HG02763 (cell line): ENCODE results near the gene NOP16.

ENCODE experiments used
- ATAC-seq: cut with Tn5 transposase; IDR thresholded peaks from one replicate; pipeline ENCODE4 v1.9.1; 2021; ENCODE audit warnings: mild to moderate bottlenecking, moderate library complexity; ENCODE audit not compliant: unreplicated experiment

Gene NOP16

GRCh38 chr5:176362233-176362490 is 26.2 kb downstream of the NOP16 start:
- ATAC-seq: no peak

DNA sequence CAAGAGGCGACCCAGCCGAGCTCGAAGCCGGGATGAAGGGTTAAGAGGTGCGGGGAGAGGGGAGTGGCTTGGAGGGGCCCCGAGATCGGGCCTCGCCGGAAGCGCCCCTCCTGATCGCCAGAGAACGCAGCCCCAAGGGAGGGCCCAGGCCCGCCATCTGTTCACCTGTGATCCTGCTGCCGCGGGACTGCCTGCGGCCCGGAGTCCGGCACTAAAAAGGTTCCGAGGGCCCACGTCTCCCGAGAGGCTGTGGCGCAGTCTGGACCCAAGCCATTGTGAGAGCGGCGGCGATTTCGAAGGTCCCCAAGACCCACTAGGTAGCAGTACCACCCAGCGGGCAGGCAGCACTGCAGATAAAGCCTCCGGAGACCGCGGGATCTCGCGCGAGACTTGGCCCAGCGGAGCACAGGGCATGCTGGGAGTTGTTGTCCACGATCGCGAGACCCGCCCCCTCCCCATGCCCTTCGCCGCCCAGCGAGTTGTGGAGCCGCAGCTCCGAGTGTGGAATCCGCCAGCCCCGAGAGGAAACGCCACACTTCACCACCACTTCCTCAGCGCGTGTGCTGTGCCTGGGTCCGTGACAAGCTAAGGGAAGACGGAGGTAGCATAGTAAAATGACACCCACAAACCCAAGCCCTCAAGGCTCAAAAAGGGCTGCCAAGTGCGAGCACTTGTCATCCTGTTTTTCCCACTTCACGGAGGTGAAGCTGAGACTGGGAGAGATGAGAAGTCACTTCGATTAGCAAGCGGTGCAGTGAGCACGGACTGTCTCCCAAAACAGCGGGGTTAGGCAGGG is 26.8 kb downstream of the NOP16 start, which contains the start of gene KIAA1191:
TSS of gene KIAA1191 (minus strand) at position 328 of the 796 bp plus-strand sequence. CDS start 2,256 bp downstream, outside the sequence.
- peak; percentile 85 for ATAC-seq

- no peak for ATAC-seq
Observed at GRCh38 chr5:176360894-176361436, 27.4 kb downstream of the NOP16 start.

DNA sequence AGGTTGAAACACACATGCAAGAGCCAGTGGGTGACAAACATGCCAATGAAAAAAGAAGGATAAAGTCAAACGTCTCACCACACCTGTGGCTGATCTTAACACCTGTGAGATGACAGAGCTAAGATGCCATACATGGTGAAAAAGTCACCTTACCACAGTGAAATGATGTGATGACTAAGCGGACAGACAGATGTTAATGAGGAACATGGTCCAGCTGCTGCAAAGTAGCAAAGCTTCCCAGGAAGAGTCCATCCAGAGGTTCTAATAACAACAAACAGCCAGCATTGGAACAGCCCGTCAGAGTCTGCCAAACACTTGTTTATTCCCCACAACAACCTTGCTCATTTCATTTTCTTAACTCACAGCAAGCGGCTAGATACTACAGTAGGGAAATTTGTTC is 28.7 kb downstream of the NOP16 start:
- no peak for ATAC-seq

- no peak for ATAC-seq
Observed at GRCh38 chr5:176356179-176356566, 32.2 kb downstream of the NOP16 start.

DNA sequence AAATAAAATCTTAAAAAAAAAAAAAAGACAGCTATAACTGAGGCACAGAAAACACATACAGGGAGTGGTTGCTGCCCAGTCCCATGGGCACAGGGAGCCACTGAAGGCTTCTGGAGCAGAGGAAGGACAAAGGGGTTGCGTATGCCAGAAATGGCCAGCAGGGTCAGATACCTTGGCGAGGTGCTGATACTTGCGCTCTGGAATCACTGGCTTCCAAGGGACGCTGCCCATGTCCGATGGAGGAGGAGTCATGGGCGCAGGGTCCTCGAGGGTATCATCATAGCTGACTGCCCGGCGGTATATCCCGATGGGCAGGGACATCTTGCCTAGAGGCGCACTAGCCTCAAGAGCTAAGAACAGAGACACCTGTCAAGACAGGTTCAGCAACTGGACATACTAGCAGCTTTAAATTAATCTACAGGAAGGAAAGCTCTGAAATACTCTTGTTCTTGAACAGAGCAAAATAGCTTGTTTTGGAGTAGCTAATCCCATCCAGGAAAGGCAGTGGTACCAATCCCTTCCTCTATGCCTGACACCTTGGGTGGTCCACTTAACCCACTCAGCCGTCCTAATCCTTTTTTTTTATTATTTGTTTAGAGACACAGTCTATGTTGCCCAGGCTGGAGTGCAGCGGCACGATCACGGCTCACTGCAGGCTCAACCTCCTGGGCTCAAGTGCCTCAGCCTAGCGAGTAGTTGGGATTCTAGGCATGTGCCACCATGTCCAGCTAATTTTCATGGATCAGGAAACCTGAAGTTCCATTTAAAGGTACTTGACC is 32.8 kb downstream of the NOP16 start:
- no peak for ATAC-seq

DNA sequence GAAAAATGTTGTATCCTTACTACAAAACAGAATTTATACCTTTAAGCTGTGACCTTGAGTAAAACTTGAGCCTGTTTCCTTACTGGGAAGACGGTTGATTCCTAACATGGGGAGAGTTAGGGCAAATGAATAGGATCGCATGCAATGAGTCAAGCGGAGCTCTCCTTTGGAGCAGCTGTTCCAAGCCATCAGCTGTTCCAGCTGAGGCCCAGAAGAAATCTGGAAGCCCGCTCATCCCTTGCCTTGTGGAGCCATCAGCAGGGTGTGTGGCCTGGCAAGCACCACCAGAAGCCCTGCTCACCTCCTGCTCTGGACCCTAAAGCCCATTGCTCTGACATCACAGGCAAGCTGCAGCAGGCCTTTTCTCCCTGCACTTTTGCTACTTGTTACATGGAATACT is 34.9 kb downstream of the NOP16 start:
- ATAC-seq: no peak

DNA sequence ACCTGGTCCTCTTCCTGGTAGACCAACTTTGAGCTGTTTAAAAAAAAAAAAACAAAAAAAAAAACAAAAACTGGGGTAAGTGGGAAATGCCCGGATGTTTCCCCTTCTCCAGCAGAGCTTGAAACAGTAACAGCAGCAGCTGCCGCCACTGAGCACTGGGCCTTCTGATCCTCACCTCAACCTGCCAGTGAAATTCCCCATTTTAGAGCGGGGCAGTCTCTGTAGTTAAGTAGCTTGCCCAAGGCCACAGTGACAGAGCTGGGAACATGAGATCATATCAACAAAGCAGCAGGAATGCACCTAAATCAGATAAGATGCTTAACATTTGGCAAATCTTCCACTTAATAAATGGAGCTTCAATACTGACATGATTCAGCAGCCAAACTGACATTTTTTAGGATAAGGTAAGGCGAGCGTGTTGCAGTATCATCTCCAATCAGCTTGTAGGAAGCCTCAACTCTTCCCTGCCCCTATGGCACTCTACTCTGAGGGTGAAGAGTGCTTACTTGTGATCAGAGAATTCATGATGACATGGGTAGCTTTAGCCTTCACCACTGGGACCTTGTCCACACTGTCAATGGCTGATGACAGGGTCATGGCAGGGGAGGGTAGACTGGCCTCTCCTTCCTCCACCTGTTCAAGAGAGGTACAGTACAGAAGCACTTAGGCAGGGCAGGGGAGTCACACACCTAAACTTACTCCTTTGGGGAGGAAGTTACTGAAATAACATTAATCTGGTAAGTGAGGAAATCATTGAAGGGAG is 36.1 kb downstream of the NOP16 start:
- no peak for ATAC-seq

GRCh38 chr5:176350416-176350815 is 38.0 kb downstream of the NOP16 start:
- ATAC-seq: no peak

GRCh38 chr5:176342766-176343458 is 45.5 kb downstream of the NOP16 start:
- ATAC-seq: no peak

DNA sequence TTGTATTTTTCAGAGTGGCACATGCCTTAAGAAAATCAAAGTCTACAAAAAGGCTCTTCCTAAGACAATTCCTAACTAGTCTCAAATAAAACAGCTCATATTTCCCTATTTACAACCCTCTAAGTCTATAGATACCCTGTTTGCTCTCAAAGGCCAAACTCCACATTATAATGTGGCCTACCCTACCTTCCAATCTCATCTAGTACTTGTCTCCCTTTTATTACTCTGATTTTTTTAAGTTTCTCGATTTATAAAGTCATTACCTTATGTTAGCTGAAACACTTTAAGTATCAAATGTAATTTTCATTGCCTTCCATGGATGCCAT is 46.3 kb downstream of the NOP16 start:
- no peak for ATAC-seq

- no peak for ATAC-seq
Observed at GRCh38 chr5:176341325-176342157, 46.9 kb downstream of the NOP16 start.

DNA sequence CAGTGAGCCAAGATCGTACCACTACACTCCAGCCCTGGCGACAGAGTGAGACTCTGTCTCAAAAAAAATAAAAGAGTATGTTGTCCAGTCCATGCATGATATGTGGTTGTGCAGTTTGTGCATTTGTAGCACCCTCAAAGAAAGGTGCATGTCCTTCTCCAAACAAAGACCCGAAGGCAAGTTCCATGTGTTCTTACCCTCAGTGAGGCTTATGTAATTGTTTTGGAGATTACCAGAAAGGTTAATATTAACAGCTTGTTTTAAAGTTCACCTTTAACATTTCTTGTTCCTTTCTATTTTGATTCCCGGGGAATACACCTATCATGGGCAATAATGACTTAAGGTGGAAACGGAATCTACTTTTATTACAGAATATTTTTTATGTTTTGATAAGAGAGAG is 49.1 kb downstream of the NOP16 start:
- no peak for ATAC-seq

DNA sequence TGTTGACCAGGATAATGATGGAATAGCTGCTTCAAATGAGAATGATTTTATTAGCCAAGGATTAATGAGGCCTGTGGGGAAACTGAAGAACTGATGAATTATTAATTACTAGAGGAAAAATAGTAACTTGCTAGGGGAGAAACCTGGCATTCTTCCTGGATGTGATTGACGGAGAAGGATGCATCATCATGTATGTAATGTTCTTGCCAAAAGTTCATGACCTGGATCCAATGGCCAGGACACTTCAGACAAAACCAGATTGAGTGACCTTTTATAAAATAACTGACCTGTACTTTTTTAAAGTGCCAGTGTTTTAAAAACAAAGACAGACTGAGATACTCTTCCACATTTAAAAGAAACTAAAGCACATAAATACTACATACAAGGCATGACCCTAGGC is 50.5 kb downstream of the NOP16 start:
- ATAC-seq: no peak

GRCh38 chr5:176334031-176334770 is 54.2 kb downstream of the NOP16 start:
- ATAC-seq: no peak
